Caco-2 (cell line): Measurements from ENCODE around the gene ERFL. TPM values are rescaled to one million over a fixed set of nuclear protein-coding genes. Genes with fewer than 3 reads are reported as not detected.

ENCODE experiments used
- BruUV-seq: library from RNA; stranded (reverse); fragments of 400-500 nt; replicated peaks from 2 replicates; lab custom pipeline; 2021; lab: Mats Ljungman, UMichigan
- CTCF ChIA-PET: fragments of 300-600 bp; sonication (Branson Sonifier 250); formaldehyde crosslinking; loops from one replicate; lab custom pipeline; 2022; ENCODE audit warnings: antibody characterized with exemption; lab: Charles Lee
- POLR2A ChIA-PET: fragments of 300-600 bp; sonication (Branson Sonifier 250); formaldehyde crosslinking; loops from one replicate; lab custom pipeline; 2022; ENCODE audit warnings: antibody characterized with exemption; lab: Charles Lee
- DNase-seq, 2 experiments: peaks; one replicate each; pipeline versions ENCODE4 v3.0.0 to v3.0.0-alpha.2; 2020 to 2022
- H3K27me3 ChIP-seq: replicated peaks from 2 replicates; pipeline ENCODE4 v1.6.0; 2011; ENCODE audit warnings: low read length; ENCODE audit not compliant: control insufficient read depth, insufficient read depth
- H3K36me3 ChIP-seq: 2 replicates; pipeline ENCODE4 v1.5.1; 2011; ENCODE audit warnings: low read length; ENCODE audit not compliant: control insufficient read depth, insufficient read depth
- H3K4me1 ChIP-seq: fragments of 250-450 bp; sonication (Bioruptor Pico); 2 replicates; pipeline ENCODE4 v1.5.1; 2020; ENCODE audit warnings: mild to moderate bottlenecking
- H3K4me3 ChIP-seq: 2 replicates; pipeline ENCODE4 v1.5.1; 2011; ENCODE audit warnings: low read depth, mild to moderate bottlenecking, control low read depth, low read length
- H3K9me3 ChIP-seq: fragments of 250-450 bp; sonication (Bioruptor Pico); 2 replicates; pipeline ENCODE4 v1.5.1; 2020; ENCODE audit warnings: mild to moderate bottlenecking, moderate library complexity
- H3K27ac Mint-ChIP-seq: one replicate; pipeline ENCODE4 v1.8.0; 2022; ENCODE audit warnings: mixed read lengths; ENCODE audit not compliant: unreplicated experiment
- H3K27me3 Mint-ChIP-seq: one replicate; pipeline ENCODE4 v1.8.0; 2022; ENCODE audit warnings: mixed read lengths; ENCODE audit not compliant: insufficient read depth, unreplicated experiment
- H3K36me3 Mint-ChIP-seq: one replicate; pipeline ENCODE4 v1.8.0; 2022; ENCODE audit warnings: mild to moderate bottlenecking, mixed read lengths; ENCODE audit not compliant: insufficient read depth, unreplicated experiment
- H3K4me1 Mint-ChIP-seq: one replicate; pipeline ENCODE4 v1.8.0; 2022; ENCODE audit warnings: low read depth, mixed read lengths; ENCODE audit not compliant: unreplicated experiment
- H3K4me3 Mint-ChIP-seq: one replicate; pipeline ENCODE4 v1.8.0; 2022; ENCODE audit warnings: mild to moderate bottlenecking, moderate library complexity, mixed read lengths; ENCODE audit not compliant: unreplicated experiment
- H3K9me3 Mint-ChIP-seq: one replicate; pipeline ENCODE4 v1.8.0; 2022; ENCODE audit warnings: mixed read lengths; ENCODE audit not compliant: unreplicated experiment
- intact Hi-C: fragments of 100-400 bp; cut with micrococcal nuclease; formaldehyde crosslinking; loops from one replicate; pipeline ENCODE4 v1.10.0; 2022; ENCODE audit not compliant: unreplicated experiment
- total RNA-seq: library from RNA; stranded (reverse); gene quantifications from 2 replicates; pipeline ENCODE4 v1.2.3, GENCODE V29; 2022
- TF ChIP-seq, protein P1 (sequence below), 2 experiments: fragments of 200-600 bp in 1 of 2; IDR thresholded peaks; 1 replicate in 1 of 2; 2 replicates in 1 of 2; pipeline versions ENCODE4 v1.5.1 to v1.8.0; 2011 to 2022; ENCODE audit warnings: antibody characterized with exemption in 1 of 2, control low read depth in 1 of 2, inconsistent platforms in 1 of 2, low read depth in 1 of 2, low read length in 1 of 2, mild to moderate bottlenecking in 1 of 2, moderate library complexity in 1 of 2; ENCODE audit not compliant: insufficient read depth in 1 of 2, severe bottlenecking in 1 of 2, unreplicated experiment in 1 of 2

ERFL gene
- total RNA-seq, 1 experiment from 2014 or later = 0.23 TPM

- Mint-ChIP-seq H3K4me1 (peaks cover 22% of the 10 kb centered on the region), H3K9me3 (no peaks in the 10 kb centered on the region), H3K27me3 (no peaks in the 10 kb centered on the region), H3K27ac (no peak overlapping the region), H3K4me3 (no peak overlapping the region), H3K36me3 (peaks cover 19% of the 10 kb centered on the region)
- ChIA-PET POLR2A (no interaction called here), CTCF (no interaction called here)
- H3K27me3 ChIP-seq = no peaks in the 10 kb centered on the region
- H3K4me1 ChIP-seq = peaks cover 17% of the 10 kb centered on the region
- TF ChIP-seq, protein P1, sequence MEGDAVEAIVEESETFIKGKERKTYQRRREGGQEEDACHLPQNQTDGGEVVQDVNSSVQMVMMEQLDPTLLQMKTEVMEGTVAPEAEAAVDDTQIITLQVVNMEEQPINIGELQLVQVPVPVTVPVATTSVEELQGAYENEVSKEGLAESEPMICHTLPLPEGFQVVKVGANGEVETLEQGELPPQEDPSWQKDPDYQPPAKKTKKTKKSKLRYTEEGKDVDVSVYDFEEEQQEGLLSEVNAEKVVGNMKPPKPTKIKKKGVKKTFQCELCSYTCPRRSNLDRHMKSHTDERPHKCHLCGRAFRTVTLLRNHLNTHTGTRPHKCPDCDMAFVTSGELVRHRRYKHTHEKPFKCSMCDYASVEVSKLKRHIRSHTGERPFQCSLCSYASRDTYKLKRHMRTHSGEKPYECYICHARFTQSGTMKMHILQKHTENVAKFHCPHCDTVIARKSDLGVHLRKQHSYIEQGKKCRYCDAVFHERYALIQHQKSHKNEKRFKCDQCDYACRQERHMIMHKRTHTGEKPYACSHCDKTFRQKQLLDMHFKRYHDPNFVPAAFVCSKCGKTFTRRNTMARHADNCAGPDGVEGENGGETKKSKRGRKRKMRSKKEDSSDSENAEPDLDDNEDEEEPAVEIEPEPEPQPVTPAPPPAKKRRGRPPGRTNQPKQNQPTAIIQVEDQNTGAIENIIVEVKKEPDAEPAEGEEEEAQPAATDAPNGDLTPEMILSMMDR (IDR thresholded peaks at IDR 0.05; ENCODE audit: insufficient read depth in 1 of 2, low read depth in 1 of 2, low read length in 1 of 2, severe bottlenecking in 1 of 2, unreplicated experiment in 1 of 2) = no peak
- H3K4me3 ChIP-seq = no peak overlapping the region
- intact Hi-C loops = no loop called here
- no peaks in the 10 kb centered on the region for H3K9me3 ChIP-seq
- peaks cover 5% of the 10 kb centered on the region for H3K36me3 ChIP-seq
- no peak for DNase-seq
- BruUV-seq = no TSS peak
Observed at GRCh38 chr19:41892173-41892902, 35.9 kb downstream of the ERFL start.

GRCh38 chr19:41890936-41891335 is 37.3 kb downstream of the ERFL start:
- DNase-seq = no peak
- Histone ChIP-seq H3K4me1 (peaks cover 25% of the 10 kb centered on the region), H3K4me3 (no peak overlapping the region), H3K36me3 (peaks cover 5% of the 10 kb centered on the region), H3K27me3 (no peaks in the 10 kb centered on the region), H3K9me3 (no peaks in the 10 kb centered on the region)
- ChIA-PET POLR2A (no interaction called here), CTCF (interaction anchor here (0.7 kb wide), 1 partner anchor 68 kb away, joined by 3 read pairs; the partner anchor contains the start of gene RABAC1)
- intact Hi-C loops = no loop called here
- TF ChIP-seq, protein P1 (IDR thresholded peaks at IDR 0.05; ENCODE audit: insufficient read depth in 1 of 2, low read depth in 1 of 2, low read length in 1 of 2, severe bottlenecking in 1 of 2, unreplicated experiment in 1 of 2) = no peak
- no TSS peak for BruUV-seq
- Mint-ChIP-seq H3K27me3 (no peaks in the 10 kb centered on the region), H3K36me3 (peaks cover 19% of the 10 kb centered on the region), H3K27ac (no peak overlapping the region), H3K4me1 (peaks cover 31% of the 10 kb centered on the region), H3K4me3 (no peak overlapping the region), H3K9me3 (no peaks in the 10 kb centered on the region)

DNA sequence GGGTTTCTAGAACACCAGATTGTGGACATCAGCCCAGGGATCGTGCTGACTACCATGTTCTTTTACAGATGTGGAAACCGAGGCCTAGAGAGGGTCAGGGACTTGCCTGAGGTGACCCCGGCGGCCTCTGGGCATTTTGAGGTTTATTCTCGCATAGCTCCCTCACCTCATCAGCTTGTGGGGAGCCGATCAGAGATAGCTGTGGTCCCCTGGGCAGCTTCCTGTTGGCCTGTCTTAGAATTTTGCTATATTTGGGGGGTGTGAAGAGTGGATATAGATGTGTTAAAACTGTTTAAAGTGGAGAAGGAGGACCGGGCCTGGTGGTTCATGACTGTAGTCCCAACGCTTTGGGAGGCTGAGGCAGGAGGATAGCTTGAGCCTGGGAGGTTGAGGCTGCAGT is 38.4 kb downstream of the ERFL start:
- BruUV-seq = no TSS peak
- no peaks in the 10 kb centered on the region for H3K27me3 Mint-ChIP-seq

More for the DNA sequence above, 38.4 kb downstream of the ERFL start:
- CTCF ChIA-PET = interaction anchor here (0.6 kb wide), 1 partner anchor 145 kb away, joined by 6 read pairs; no protein-coding TSS in a partner anchor
- no peaks in the 10 kb centered on the region for H3K9me3 ChIP-seq
- Mint-ChIP-seq H3K36me3 (peaks cover 13% of the 10 kb centered on the region), H3K4me1 (peaks cover 24% of the 10 kb centered on the region), H3K9me3 (no peaks in the 10 kb centered on the region), H3K4me3 (no peak overlapping the region), H3K27ac (no peak overlapping the region)
- no peaks in the 10 kb centered on the region for H3K27me3 ChIP-seq
- no peak overlapping the region for H3K4me3 ChIP-seq
- no peak for DNase-seq
- peaks cover 3% of the 10 kb centered on the region for H3K36me3 ChIP-seq
- POLR2A ChIA-PET = interaction anchor here (0.7 kb wide), 1 partner anchor 33 kb away, joined by 8 read pairs; no protein-coding TSS in a partner anchor
- intact Hi-C loops = no loop called here
- H3K4me1 ChIP-seq = peaks cover 28% of the 10 kb centered on the region
- TF ChIP-seq, protein P1 (IDR thresholded peaks at IDR 0.05; ENCODE audit: insufficient read depth in 1 of 2, low read depth in 1 of 2, low read length in 1 of 2, severe bottlenecking in 1 of 2, unreplicated experiment in 1 of 2) = no peak
